ENCODE results near the gene IRF8.
"Not testable (repeated sequence)": the region's sequence is repeated elsewhere in the genome, so short reads cannot be mapped to it uniquely, and the experiment has no call there.

Gene IRF8

DNA sequence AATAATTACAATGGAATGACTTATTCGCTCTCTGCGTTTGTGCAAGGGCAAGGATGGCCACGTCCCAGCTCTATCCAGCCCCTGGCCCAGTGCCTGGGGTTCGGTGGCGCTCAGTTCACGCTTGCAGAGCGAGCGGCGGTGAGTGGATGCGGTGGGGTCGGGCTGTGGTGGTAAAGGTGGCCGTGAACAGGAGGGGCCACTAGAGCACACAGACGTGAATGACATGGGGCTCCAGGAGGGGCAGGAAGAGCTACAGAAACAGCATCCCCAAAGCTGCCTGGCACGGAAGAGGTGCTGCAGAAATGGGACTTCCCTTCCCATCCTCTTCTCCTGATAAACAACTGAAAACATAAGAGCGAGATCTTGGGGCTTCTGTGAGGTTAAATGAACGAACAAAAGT is 28.4 kb downstream of the IRF8 start:
- FAIRE-seq (no peak), DNase-seq (ENCODE audit: extremely low spot score, insufficient read length, low read depth) (no peak)

DNA sequence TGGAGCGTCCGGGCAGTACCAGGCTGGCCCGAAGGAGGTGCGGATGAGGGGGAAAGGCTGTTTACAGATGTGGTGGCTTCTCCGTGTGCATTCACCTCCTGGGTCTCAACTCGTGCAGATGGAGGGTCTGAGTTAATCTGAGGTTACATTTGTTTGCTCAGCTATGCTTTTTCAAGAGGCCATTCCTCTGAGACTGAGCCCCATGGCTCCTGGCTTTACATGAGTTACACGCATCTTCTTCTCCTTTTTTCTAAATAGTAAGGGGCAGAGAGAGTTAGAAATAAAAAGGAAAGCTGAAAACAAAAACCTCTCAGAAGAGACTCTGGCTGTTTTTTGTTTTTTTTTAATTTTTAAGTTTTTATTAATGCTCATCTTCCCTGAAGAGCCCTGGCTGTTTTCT is 29.0 kb downstream of the IRF8 start:
- FAIRE-seq, result no peak
- DNase-seq (ENCODE audit: extremely low spot score, insufficient read length, low read depth), result no peak

DNA sequence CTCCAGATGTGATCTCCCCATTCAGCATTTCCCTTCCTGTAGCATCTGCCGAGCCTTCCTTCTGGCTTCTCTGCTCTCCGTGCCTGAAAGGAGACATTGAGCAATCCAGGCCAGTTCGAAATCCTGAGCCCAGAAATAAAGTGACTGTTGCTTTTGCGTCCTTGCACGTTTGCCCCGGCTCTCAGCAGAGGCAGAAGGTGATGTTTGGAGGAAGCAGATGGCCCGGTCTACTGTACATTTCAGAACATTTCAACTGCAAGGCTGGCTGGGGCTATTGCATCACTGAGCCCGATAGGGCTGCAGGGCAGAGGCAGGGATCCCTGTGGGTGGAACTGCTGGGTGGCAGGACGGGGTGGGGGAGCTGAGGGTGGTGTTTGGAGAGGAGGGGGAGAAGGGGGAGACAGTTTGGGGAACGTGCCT is 29.4 kb downstream of the IRF8 start:
- DNase-seq (ENCODE audit: extremely low spot score, insufficient read length, low read depth) (no peak), FAIRE-seq (no peak)

DNA sequence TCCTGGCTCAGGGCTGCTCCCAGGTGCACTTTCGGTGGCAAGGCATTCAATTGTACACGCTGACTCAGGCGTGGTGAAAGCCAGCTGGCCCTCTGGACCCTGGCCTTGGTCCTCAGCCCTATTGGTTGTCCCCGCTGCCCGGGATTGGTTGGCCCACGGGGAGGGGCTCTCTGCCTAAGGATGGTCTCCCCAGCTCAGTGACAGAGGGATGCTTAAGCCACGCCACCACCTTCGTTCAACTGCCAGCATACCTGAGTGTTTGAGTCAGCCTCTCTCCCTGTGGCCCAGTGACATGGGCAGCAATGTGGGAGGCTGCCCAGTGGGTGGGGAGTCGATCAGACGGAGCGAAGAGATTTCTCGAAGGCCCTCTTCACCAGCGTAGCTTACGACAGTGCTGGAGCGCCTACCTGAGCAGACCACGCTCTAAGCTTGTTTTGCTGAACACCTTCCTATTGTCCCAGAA is 30.3 kb downstream of the IRF8 start:
- FAIRE-seq, result no peak
- DNase-seq (ENCODE audit: extremely low spot score, insufficient read length, low read depth), result no peak

DNA sequence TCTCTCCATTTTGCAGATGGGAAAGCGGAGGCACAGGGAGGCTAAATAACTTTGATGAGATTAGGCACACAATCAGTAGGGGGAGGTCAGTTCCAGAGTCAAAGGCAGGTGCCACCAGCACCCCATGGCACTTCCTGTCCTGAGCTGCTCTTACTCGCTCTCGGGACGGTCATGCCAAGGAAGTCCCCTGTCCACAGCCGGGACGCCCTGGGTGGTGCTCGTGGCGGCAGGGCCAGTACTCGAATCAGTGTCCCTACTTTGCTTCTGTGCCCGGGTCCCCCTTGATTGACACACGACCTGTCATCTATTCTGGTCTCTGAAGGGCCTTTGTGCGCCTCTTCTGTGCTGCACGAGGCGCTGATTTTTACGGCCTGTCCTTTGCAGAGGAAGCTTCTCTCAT is 31.3 kb downstream of the IRF8 start:
- FAIRE-seq (no peak), DNase-seq (ENCODE audit: extremely low spot score, insufficient read length, low read depth) (no peak)

DNA sequence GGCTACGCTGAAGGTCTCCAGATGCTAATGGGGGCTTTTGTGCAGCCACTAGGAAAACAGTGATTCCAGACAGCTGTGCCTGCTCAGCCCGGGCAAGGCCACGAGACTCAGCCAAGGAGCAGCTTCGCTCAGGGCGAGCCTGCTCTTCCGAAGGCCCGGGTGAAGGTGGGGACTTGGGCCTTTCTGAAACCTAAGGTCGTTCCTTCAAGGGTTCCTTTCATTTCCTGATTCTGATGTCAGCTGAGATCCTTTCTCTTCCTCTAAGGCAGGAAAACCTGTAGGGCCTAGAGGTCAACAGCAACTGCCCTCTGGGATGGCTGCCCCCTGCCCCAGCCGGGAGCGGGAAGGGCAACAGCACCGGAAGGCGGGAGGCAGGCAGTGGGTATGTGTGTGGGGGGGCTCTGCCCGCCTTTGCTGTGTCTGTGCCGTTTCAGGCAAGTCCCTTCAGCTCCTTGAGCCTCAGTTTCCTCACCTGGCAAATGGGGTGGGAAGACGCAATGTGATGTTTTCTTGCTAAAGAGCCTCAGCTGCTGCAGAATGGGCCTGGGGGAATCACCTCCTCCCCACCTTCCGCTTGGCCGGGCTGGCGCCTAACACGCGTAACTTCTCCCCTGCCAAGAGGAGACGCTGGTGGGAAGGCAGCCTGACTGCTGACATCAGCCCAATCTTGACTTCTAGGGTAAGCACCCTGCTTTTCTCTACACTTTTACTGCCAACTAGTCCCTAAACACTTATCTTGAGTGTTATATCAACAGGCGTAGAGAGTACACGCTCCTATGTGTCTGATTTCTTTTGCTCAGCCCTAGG is 32.8 kb downstream of the IRF8 start:
- FAIRE-seq, result peak; percentile 21

DNA sequence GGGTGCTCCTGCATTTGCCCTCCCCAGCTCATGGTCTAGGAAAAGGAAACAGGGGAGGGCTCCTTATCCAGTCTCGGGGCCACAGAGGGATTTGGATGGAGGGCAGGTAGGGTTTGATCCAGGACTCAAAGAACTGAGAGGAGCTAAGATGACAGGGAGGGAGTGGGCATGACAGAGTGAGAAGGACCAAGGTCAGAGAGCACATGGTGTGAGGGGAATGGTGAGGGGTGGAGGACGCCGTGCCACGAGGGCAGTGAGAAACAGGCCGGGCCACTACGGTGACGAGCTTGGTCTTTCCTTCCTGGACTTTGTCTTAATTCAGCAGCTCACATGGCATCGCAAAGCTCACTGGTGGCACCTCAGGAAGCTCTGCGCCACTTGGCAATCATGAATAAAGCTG is 35.2 kb downstream of the IRF8 start:
- DNase-seq (ENCODE audit: extremely low spot score, insufficient read length, low read depth) (no peak), FAIRE-seq (no peak)

More for the DNA sequence above, 32.8 kb downstream of the IRF8 start:
- DNase-seq (ENCODE audit: extremely low spot score, insufficient read length, low read depth), result no peak

DNA sequence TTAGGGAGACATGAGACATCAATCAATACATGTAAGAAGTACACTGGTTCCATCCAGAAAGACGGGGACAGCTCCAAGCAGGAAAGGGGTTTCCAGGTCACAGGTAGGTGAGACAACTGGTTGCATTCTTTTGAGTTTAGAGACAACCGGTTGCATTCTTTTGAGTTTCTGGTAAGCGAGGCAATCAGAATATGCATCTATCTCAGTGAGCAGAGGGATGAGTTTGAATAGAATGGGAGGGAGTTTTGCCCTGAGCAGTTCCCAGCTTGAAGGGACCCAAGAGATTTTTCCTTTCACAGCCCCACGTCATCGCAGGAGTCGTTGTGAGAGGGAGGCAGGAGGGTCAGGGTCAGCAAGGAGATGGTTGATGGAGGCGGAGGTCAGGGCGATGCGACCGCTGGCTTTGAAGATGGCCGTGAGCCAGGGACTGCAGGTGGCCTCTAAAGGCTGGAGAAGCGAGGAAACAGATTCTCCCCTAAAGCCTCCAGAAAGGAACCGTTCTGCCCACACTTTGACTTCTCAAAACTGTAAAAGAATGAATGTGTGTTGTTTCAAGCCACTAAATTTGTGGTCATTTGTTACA is 36.5 kb downstream of the IRF8 start:
- no peak for FAIRE-seq
- no peak for DNase-seq (ENCODE audit: extremely low spot score, insufficient read length, low read depth)

DNA sequence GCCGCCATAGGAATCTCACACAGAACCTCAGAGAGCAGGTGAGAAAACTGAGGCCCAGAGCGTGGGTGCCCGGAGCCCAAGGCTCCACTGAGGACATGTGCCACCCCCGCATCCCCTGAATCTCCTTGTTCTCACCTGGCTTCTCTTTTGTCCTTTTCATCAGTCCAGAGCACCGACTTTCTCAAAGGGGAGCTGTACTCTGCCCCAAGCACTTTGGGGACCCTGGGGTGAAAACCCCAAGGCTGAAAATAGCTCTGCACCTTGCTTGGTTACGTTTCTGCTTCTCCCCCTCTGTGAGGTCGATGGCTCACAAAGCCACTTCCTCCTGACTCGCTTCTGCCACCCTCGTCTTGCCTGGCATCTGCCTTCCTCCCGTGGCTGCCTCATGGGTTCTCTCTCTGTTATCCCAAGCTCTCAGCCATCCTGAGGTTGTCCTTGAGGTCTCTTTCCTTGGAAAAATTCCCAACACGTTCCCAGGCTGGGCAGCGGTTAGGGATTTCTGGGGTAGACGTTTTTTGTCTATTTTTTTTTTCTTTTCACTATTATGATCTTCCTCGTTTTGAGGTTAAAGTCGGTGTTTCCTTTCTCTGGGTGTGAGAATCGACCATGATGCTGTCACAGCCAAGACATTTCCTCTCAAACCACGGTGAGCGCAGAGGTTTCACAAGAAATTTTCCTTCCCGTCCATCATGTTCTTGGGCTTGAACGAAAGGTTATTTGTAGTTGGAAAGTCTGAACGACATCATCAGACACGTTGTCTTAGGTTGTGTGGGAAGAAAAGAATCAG is 37.2 kb downstream of the IRF8 start:
- peak; percentile 99 for FAIRE-seq

DNA sequence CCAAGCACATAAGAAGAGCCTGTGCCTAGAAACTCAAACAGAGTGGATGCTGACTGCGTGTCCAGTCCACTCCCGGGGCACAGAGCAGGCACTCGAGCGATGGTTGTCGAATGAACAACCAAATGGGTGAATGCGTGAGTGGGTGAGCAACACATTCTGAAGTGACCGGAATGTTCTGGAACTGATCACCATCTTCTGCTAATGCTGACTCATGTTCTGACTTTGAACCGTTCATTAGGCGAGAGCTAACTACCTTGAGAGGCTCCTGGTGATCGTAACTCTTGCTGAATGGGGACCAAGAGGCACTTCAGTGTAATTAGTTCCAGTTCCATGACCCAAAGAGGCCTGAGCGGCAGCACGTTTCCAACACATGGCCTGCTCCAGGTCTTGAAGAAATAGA is 37.9 kb downstream of the IRF8 start:
- DNase-seq (ENCODE audit: extremely low spot score, insufficient read length, low read depth) (no peak), FAIRE-seq (no peak)

More for the DNA sequence above, 37.2 kb downstream of the IRF8 start:
- peak; percentile 65 for DNase-seq (ENCODE audit: extremely low spot score, insufficient read length, low read depth)

DNA sequence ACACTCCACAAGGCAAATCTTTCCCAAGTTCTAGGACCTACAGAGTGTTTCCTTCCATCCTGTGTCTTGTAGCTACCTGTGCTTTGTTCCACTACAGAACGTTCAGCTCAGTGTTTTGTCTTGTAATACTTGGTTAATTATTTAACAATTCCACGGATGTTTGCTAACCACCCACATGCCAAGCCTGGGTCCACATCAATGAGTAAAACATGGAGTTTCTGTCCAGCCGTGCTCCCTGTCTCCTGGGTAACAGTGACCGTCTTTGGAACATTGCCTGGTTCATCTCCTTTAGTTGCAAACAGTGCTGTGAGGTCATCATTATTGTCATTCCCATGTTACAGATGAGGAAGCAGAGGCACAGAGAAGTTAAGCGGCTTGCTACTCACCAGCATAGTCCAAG is 41.3 kb downstream of the IRF8 start:
- DNase-seq (ENCODE audit: extremely low spot score, insufficient read length, low read depth), result no peak
- FAIRE-seq, result no peak

DNA sequence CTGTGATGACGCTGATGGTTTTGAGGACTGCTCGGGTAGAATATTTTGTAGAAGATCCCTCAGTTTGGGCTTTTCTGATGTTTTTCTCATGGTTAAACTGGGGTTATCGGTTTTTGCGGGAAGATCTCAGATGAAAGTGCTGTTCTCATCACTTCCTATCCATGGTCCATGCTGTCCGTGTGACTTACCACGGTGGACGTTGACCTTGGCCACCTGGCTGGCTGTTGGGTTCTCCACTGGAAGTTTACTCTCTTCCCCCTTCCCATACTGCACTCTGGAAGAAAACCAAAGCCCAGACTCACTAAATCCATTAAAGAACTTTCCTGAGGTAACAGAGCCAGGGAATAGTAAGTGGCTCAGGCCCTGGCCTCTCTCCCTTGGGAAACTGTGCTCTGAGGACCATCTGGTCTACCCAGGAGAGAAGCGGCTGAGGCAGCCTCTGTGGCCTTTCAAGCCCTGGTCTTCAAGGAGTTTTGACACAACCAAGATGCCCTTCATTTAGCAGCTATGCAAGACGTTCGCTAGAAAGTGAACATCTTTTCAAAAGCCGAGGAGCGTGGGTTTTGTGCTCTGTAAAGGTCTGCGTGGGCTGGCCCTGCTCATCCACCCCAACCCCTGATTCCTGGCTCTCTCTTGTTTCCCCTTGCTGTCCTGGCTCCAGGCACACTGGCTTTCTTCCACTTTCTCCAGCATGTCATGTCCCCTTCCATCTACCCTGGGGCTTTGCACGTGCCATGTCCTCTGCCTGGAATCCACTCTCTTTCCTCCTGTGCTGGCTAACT is 43.1 kb downstream of the IRF8 start:
- FAIRE-seq (no peak), DNase-seq (ENCODE audit: extremely low spot score, insufficient read length, low read depth) (no peak)

DNA sequence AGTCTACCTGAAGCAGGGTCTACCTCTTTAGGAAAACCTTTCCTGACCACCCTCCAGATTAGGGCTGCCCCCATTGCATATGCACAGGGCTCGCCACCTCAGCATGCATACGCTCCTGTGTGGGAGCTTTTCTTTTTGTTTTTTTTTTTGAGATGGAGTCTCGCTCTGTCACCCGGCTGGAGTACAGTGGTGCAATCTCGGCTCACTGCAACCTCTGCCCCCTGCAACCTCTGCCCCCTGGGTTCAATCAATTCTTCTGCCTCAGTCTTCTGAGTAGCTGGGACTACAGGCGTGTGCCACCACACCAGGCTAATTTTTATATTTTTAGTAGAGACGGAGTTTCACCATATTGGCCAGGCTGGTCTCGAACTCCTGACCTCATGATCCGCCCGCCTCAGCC is 43.7 kb downstream of the IRF8 start:
- FAIRE-seq; DNase-seq (ENCODE audit: extremely low spot score, insufficient read length, low read depth): not testable (repeated sequence)

DNA sequence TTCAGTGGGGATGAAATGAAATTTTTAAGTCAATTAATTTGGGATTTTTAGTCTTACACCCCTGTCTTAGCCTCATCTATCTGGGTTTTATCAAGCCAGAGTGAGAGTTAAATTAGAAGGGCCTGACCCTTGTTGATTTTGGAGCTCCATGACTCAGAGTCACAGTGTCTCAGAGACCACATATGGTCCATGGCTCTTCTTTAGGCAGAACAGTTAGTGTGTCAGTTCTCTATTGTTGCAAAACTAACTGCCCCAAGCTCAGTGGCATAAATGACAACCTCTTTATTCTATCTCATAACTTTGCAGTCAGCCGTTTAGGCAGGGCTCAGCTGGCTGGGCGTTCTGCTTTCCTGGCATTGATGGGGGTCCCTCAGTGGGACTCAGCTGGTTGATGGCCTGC is 44.7 kb downstream of the IRF8 start:
- FAIRE-seq, result no peak
- DNase-seq (ENCODE audit: extremely low spot score, insufficient read length, low read depth), result no peak

DNA sequence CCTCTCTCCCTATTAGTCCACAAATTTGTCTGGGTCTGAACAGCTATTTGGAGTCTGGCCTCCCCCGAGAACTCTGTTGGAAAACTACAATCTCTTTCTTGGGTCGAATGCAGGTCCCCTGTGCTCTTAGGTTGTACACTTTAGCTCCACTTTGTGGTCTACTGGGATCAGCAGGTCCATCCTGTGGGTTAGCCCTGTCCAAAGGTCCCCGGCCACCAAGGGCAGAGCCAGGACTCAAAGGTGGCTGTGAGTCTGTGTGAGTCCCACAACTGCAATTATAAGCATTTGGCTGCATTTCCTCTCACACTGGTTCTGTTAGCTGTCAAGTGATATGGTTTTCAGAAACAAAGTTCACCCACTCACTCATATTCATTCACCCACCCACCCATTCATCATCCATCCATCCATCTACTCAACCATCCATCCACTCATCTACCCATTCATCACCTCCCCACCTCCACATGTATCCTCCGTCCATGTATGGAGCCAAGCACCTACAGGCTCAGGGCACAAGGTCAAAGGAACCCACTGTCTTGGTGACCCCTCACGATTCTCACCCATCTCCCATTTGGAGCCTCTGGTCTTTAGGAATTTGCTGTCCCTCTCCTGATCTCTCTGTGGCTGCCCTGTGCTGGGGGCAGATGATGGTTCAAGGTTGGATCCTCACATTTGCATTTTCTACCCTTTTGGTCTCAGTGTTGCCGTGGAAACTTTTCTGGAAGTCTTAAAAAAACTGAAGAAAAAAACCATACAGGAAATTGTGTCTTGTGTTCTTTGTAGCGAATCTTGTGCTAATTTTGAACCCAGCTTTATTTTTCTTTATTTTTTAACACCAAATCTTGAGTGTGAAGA is 45.8 kb downstream of the IRF8 start:
- FAIRE-seq (peak; percentile 74), DNase-seq (ENCODE audit: extremely low spot score, insufficient read length, low read depth) (no peak)

DNA sequence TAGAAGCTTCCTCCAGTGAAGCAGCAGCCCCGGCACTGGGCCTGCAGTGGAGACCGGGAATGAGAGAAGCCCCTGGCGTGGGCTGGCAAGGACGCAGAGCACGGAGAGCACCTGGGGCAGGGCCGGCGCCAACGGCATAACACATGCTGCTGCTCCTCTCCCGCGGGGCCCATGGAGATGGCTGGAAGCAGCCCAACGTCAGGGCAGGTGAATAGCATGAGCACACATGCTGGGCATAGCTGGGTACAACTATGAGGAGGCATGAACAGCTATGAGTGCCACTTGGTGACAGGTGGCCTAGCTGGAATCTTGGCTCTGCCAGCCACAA is 46.4 kb downstream of the IRF8 start:
- DNase-seq (ENCODE audit: extremely low spot score, insufficient read length, low read depth) (no peak), FAIRE-seq (peak; percentile 5)

DNA sequence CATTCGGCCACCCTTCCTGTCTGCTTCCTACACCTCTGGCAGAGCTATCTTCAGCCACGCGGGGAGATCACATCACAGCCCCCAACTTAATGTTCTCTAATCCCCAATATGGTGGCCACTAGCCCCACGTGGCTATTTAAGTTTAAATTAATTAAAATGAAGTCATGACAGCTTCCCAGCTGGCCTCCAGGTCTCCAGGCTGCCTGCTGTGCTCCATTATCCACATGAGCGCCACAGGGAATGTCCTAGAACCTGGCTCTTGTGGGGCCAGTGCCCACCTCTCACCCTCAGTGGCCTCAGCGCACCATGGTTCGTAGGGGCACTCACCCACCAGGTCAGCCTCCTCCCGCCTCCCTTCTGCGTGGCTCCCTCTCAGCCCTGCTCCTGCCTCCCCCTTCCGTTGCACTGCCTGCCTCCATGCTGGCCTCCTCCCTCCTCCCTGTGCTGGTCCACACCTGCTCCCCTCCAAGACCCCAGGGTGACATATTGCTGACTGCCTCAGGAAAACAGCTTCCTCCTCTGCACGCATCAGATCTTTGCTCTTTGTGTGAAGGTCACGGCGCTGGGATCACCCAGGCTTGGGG is 47.7 kb downstream of the IRF8 start:
- FAIRE-seq (no peak), DNase-seq (ENCODE audit: extremely low spot score, insufficient read length, low read depth) (no peak)

DNA sequence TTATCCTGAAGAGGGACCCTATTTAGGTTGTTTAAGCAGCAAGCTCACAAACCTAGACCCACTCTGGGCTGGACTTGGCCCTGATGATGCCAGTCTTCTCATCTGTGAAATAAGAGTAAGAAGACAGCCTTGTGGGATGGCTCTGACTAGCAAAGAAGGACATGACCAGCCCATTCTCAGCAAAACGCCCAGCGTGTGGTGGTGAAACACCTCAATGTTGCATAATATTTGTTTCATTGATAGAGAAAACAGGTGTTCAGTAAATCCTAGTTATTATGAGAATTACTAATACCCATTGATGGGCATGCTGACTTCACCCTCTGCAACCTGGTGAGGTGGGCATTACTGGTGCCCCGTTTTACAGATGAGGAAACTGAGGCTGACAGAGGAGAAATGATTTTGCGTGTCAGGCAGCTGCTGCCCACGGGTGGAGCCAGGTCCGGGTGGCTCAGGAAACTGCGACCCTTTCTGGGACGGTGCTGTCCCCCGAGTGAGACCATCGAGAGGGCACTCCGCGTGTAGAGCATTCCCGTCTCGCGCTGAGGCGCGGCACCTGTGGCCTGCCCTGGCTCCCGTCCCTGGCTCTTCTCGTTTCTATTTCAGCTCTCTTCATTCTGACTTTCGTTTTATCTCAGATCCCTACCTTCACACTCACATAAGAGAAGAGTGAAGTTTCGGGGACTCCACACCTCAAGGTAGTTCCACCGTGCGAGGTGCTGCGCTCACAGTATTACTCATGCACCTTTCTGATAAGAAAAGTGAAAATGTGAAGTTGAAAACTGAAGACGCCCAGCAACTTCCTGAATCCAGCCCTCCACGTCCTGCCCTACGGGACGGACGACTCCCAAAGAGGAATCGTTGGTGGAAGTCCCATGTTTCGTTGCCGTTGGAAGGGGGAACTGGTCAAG is 48.5 kb downstream of the IRF8 start:
- FAIRE-seq, result peak; percentile 100

More for the DNA sequence above, 48.5 kb downstream of the IRF8 start:
- DNase-seq (ENCODE audit: extremely low spot score, insufficient read length, low read depth), result peak; percentile 71
